HG03469 (cell line): ENCODE results near the gene PLEKHA8.

Source experiments
- ATAC-seq: cut with Tn5 transposase; IDR thresholded peaks from one replicate; pipeline ENCODE4 v1.9.1; 2021; ENCODE audit warnings: mild to moderate bottlenecking, moderate library complexity, moderate number of reproducible peaks; ENCODE audit not compliant: unreplicated experiment

The PLEKHA8 gene

GRCh38 chr7:30166155-30166840 lies 138.1 kb downstream of the PLEKHA8 start:
- ATAC-seq, result no peak

DNA sequence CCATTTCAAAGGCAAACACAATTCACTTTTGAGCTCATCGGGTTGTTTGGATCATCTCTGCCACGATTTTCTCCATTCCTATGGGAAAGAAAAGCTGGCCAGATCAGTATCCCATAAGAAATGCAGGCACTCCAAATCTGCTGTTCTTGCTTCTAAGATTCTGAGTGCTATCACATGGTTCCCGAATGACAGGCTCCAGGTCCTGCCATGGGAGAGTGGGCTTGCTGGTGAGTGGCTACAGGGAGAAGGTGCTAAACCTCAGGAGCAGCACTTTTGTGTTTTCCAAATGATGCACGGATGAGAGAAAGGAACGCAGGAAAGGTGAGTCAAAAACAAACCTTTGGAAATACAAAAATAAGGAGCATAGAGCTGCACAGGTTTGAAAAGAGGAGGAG lies 138.6 kb downstream of the PLEKHA8 start:
- ATAC-seq, result no peak

DNA sequence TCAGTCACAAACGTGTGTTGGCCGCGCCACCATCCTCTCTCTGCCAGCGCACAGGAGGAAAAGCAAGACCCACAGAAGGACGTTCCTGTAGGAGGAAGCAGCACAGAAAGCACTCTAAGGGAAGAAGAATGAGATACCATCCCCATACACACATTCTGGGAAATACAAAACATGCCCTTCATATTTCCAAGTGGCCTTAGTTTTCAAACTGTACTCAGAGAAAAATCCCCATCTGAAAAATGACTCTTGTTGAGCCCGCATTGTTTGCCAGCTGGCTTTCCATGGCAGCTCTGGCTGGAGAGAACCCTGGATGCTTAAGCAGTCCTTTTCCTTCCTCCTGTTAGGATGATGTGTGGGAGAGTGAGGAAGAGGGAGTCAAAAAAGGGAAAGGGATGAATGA lies 139.7 kb downstream of the PLEKHA8 start:
- no peak for ATAC-seq

GRCh38 chr7:30168835-30169573 lies 140.8 kb downstream of the PLEKHA8 start:
- ATAC-seq, result no peak

DNA sequence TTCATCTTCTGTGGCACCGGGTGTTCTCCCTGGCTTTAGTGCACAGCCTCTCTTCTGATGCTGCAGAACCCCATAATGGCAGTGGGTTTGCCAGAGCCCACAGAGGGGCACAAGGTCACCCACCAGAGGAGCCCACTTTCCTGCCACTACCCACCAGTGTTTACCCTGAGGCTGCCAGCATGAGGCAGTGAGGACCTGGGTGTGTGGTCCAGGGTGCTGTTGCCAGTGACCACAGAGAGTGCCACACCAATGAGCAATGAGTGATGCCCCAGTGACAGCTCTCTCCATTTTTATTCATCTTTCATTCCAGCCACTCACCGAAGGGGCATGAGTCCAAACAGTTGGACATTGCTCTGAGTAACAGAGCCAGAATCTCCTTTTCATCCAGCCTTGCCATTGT lies 141.4 kb downstream of the PLEKHA8 start:
- ATAC-seq, result no peak

- ATAC-seq, result no peak
Observed at GRCh38 chr7:30170476-30171205, 142.4 kb downstream of the PLEKHA8 start.

DNA sequence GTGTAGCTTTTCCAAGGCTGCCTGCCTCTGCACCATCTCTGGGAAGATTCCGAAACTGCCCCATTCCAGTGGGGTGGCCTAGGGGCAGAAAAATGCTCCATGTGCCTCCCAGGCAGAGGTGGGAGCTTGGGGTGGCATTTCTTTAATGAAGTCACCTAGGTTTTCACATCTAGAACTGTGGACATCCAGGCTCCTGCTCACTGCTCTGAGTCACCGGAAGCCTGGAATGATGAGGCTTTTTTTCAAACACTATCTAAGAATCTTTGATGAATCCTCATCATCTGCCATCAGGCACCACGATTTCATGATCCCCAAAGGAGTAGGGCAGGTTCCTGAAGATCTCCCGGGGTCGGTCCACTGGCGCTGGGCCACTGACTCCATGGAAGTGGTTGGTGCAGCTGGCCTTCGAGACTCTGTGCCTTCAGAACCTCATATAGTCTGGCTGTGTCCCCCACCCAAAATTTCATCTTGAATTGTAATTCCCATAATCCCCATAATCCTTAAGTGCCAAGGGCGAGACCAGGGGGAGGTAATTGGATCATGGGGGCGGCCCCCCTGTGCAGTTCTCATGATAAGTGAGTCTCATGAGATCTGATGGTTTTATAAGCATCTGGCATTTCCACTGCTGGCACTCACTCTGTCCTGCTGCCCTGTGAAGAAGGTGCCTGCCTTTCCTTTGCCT lies 143.7 kb downstream of the PLEKHA8 start:
- no peak for ATAC-seq

- ATAC-seq, result no peak
Observed at GRCh38 chr7:30172451-30172850, 144.2 kb downstream of the PLEKHA8 start.

DNA sequence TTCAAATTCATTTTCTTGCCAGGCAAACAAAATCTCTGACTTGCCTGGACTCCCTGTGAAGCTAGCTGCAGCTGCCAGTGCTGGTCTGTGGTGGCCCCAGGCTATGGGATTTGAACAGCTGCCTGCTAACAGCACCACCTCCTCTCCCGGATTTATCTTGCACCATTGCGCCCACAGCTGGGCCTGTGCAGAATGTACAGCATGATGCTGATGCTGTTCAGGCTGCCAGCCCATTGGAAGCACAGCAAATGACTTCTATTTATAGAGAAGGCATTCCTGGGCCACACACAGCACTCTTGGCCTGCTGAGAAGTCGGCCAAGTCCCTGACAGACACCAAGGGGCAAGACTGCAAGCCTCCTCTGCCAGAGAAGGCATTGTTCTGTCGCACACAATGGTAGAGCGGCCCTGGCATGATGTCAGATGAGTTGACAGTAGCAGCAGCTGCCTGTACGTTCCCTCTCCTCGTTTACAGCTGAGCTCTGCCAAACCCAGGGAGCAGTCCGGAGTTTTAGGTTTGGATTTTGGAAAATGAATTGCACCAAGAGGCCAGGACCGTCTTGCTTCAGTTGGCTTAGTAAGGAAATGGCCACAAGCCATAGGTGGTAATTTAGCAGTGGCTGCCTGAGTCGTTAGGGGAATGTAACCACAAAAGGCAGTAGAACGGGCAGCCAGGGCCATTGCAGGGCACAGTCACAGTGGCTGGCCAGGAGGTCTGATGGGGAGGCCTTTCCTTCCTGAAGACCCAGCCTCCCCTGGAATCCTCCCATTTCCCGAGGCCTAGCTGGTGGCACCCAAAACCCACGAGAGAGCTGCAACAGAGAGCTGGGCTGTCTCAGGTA lies 145.1 kb downstream of the PLEKHA8 start:
- ATAC-seq, result no peak

GRCh38 chr7:30175180-30175579 lies 147.0 kb downstream of the PLEKHA8 start:
- ATAC-seq, result no peak

- no peak for ATAC-seq
Observed at GRCh38 chr7:30175636-30176147, 147.5 kb downstream of the PLEKHA8 start.

GRCh38 chr7:30176463-30177109 lies 148.4 kb downstream of the PLEKHA8 start:
- ATAC-seq, result no peak

DNA sequence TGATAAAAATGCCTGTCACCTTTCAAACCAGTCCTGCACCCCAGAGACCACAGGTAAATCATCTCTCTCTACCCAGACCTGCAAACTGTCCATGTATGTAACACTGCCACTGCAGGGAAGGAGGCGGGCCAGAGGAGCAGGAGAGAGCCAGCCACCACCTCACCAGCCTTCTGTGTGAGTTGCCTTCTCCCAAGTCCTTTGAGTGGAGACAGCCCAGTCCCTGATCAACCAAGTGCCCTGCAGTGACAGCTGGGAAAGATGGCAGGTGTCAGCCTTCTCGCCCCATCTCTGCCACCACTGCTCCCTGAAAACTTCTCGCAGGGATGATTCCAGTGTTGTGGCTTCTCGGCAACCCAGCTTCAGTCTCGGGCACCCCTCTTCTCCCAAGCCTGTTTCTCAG lies 149.0 kb downstream of the PLEKHA8 start:
- ATAC-seq, result no peak

DNA sequence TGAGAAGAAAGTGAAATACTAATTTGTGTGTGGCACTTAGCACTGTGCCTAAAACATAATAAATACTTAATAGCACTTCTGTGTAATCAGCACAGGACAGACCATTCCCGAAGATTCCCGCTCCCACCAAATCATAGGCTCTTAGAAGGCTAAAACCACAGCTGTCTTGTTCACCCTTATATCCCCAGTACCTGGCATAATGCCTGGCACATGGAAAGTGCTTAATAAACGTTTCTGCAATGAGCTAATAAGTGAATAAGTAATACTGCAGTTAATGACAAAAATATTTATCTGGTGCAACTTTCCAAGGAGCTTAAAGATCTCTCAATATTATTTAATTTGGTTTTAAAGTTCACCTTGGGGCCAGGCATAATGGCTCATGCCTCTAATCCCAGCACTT lies 149.8 kb downstream of the PLEKHA8 start:
- ATAC-seq, result no peak

- peak; percentile 84 for ATAC-seq
Observed at GRCh38 chr7:30178748-30179436, 150.7 kb downstream of the PLEKHA8 start.
